Gastroesophageal sphincter (tissue), 4 donors: ENCODE data around the gene DUSP5. TPM values are rescaled to one million over a fixed set of nuclear protein-coding genes. Genes with fewer than 3 reads are reported as not detected.

Experiments
- ATAC-seq: fragments of 150-250 bp; one replicate; pipeline ENCODE4 v1.9.1; 2016; ENCODE audit warnings: mild to moderate bottlenecking, moderate library complexity
- H3K27ac ChIP-seq, 4 donors: fragments of 200-600 bp; sonication (generic) in 3 of 4; 1 replicate in 3 of 4; 2 replicates in 1 of 4; pipeline ENCODE4 v1.5.1; 2016 to 2019
- H3K27me3 ChIP-seq: fragments of 200-600 bp; sonication (generic); one replicate; pipeline ENCODE4 v1.5.1; 2019
- H3K36me3 ChIP-seq, 2 donors: fragments of 200-600 bp; sonication (generic); one replicate each; pipeline ENCODE4 v1.5.1; 2019; ENCODE audit warnings: control low read depth in 1 of 2
- H3K4me1 ChIP-seq, 3 donors: fragments of 200-600 bp; sonication (generic); 1 replicate in 2 of 3; 2 replicates in 1 of 3; pipeline ENCODE4 v1.5.1; 2016 to 2019; ENCODE audit warnings: control low read depth in 2 of 3
- H3K4me3 ChIP-seq, 2 donors: fragments of 200-600 bp; sonication (generic); one replicate each; pipeline ENCODE4 v1.5.1; 2019; ENCODE audit warnings: mild to moderate bottlenecking in 1 of 2, moderate library complexity in 1 of 2
- H3K9me3 ChIP-seq, 3 donors: fragments of 200-600 bp; sonication (generic); one replicate each; pipeline ENCODE4 v1.5.1; 2017 to 2019; ENCODE audit warnings: control low read depth in 2 of 3
- CTCF ChIP-seq, 4 experiments: fragments of 200-600 bp in 2 of 4; fragments of 450-650 bp in 2 of 4; sonication (generic) in 1 of 4; IDR thresholded peaks; one replicate each; pipeline ENCODE4 v1.5.1; 2017 to 2019; ENCODE audit warnings: antibody characterized with exemption in 4 of 4, mild to moderate bottlenecking in 2 of 4, moderate library complexity in 2 of 4
- EP300 ChIP-seq: sonication (generic); formaldehyde crosslinking; IDR thresholded peaks from one replicate; pipeline ENCODE4 v1.6.1; 2017; ENCODE audit warnings: antibody characterized with exemption, mild to moderate bottlenecking
- POLR2A ChIP-seq, 2 donors: fragments of 450-650 bp; IDR thresholded peaks; one replicate each; pipeline ENCODE4 v1.6.1; 2017; ENCODE audit warnings: antibody characterized with exemption in 2 of 2, mild to moderate bottlenecking in 2 of 2, moderate library complexity in 1 of 2
- POLR2AphosphoS5 ChIP-seq: sonication (generic); formaldehyde crosslinking; IDR thresholded peaks from one replicate; pipeline ENCODE4 v1.6.1; 2017; ENCODE audit warnings: antibody characterized with exemption
- WGBS, 2 donors: methylation state at CpG; one replicate each; pipeline ENCODE4 v1.1.5; 2018; ENCODE audit warnings: low coverage in 1 of 2; 5-methylcytosine and 5-hydroxymethylcytosine counted together
- total RNA-seq, 4 donors: library from RNA; depleted of rRNA; stranded (reverse); fragments of >200 nt; gene quantifications; one replicate each; pipeline ENCODE4 v1.1.0, GENCODE V29; 2016

The DUSP5 gene
- total RNA-seq, 4 donors from 2014 or later, result 2.5 to 9.8 (median 3.5) TPM

GRCh38 chr10:110498087-110498981, 627 bp downstream of the DUSP5 start:
- H3K4me1 ChIP-seq, result peaks cover 4 to 73% (median 40%) of the 10 kb centered on the region in 3 donors
- H3K4me3 ChIP-seq, result peak overlapping the region; percentile 62 to 96
- peak; percentile 41 for ATAC-seq
- H3K9me3 ChIP-seq, result no peaks in the 10 kb centered on the region
- 10 to 19% methylated on average over 4 of the region's 107 CpGs for WGBS, 2 donors
- H3K27me3 ChIP-seq, result no peaks in the 10 kb centered on the region
- no peaks in the 10 kb centered on the region for H3K36me3 ChIP-seq
- no peak for TF ChIP-seq POLR2AphosphoS5
- no peak for TF ChIP-seq EP300
- TF ChIP-seq POLR2A (IDR thresholded peaks at IDR 0.05), result no peak
- peak in 1 of 4 experiments; percentile 27 for TF ChIP-seq CTCF (IDR thresholded peaks at IDR 0.05)
- H3K27ac ChIP-seq, result peak overlapping the region in 3 of 4 donors; percentile 86 to 96 (median 91)

GRCh38 chr10:110498982-110499795, 1.5 kb downstream of the DUSP5 start:
- H3K27me3 ChIP-seq, result no peaks in the 10 kb centered on the region
- peak overlapping the region in 3 of 4 donors; percentile 86 to 96 (median 91) for H3K27ac ChIP-seq
- peak overlapping the region; percentile 62 to 96 for H3K4me3 ChIP-seq
- no peak for ATAC-seq
- H3K9me3 ChIP-seq, result no peaks in the 10 kb centered on the region
- no peaks in the 10 kb centered on the region for H3K36me3 ChIP-seq
- WGBS, 2 donors, result 50% methylated on average over 5 of the region's 21 CpGs; no CpG with 5 or more reads in 1 of the 2 donors
- H3K4me1 ChIP-seq, result peaks cover 4 to 81% (median 46%) of the 10 kb centered on the region in 3 donors
- TF ChIP-seq CTCF (IDR thresholded peaks at IDR 0.05) (peak in 1 of 4 experiments; percentile 34), EP300 (no peak)

- Histone ChIP-seq H3K4me1 (peaks cover 7 to 89% (median 51%) of the 10 kb centered on the region in 3 donors), H3K27ac (peak overlapping the region in 3 of 4 donors; percentile 86 to 96 (median 91)), H3K36me3 (no peaks in the 10 kb centered on the region), H3K9me3 (no peaks in the 10 kb centered on the region), H3K4me3 (peak overlapping the region in 1 of 2 donors; percentile 62), H3K27me3 (no peaks in the 10 kb centered on the region)
- no peak for ATAC-seq
- TF ChIP-seq EP300, result no peak
- TF ChIP-seq POLR2A (IDR thresholded peaks at IDR 0.05), result no peak
- no peak for TF ChIP-seq POLR2AphosphoS5
- no peak for TF ChIP-seq CTCF (IDR thresholded peaks at IDR 0.05)
- WGBS, 2 donors, result 67 to 88% methylated on average over 7 to 8 of the region's 9 CpGs
These were observed 2.2 kb downstream of the DUSP5 start for GRCh38 chr10:110499796-110500514.

GRCh38 chr10:110500515-110500905, 2.8 kb downstream of the DUSP5 start:
- no peak for ATAC-seq
- 21 to 29% methylated on average over 2 to 3 of the region's 3 CpGs for WGBS, 2 donors
- H3K27ac ChIP-seq, result peak overlapping the region in 3 of 4 donors; percentile 70 to 91 (median 86)
- no peaks in the 10 kb centered on the region for H3K36me3 ChIP-seq
- peaks cover 7 to 93% (median 51%) of the 10 kb centered on the region in 3 donors for H3K4me1 ChIP-seq
- TF ChIP-seq POLR2AphosphoS5 (peak; percentile 51), EP300 (no peak)
- H3K27me3 ChIP-seq, result no peaks in the 10 kb centered on the region
- peak overlapping the region in 1 of 2 donors; percentile 62 for H3K4me3 ChIP-seq
- no peaks in the 10 kb centered on the region for H3K9me3 ChIP-seq
